AG08396 (cell line): ENCODE results near the gene SEL1L3.
"Not testable (repeated sequence)": the region's sequence is repeated elsewhere in the genome, so short reads cannot be mapped to it uniquely, and the experiment has no call there.

ENCODE experiments used
- DNase-seq: peaks from one replicate; pipeline ENCODE4 v3.0.0; 2012; ENCODE audit warnings: low spot score, mixed read lengths

The SEL1L3 gene

GRCh38 chr4:25862411-25863346 is at the start of gene SEL1L3:
TSS of gene SEL1L3 (minus strand) at chr4:25862988. CDS start at chr4:25862836, 152 bp downstream.
- DNase-seq, result peak; percentile 66

- DNase-seq, result no peak
Observed at GRCh38 chr4:25911356-25911755, 48.6 kb upstream of the SEL1L3 start.

GRCh38 chr4:25908491-25908901 is 45.7 kb upstream of the SEL1L3 start:
- DNase-seq, result peak; percentile 84

GRCh38 chr4:25906113-25906512 is 43.3 kb upstream of the SEL1L3 start:
- not testable (repeated sequence) for DNase-seq

- DNase-seq, result no peak
Observed at GRCh38 chr4:25905371-25905770, 42.6 kb upstream of the SEL1L3 start.

- DNase-seq, result no peak
Observed at GRCh38 chr4:25904748-25905082, 41.9 kb upstream of the SEL1L3 start.

GRCh38 chr4:25903900-25904747 is 41.3 kb upstream of the SEL1L3 start:
- DNase-seq, result no peak

- no peak for DNase-seq
Observed at GRCh38 chr4:25901030-25901430, 38.2 kb upstream of the SEL1L3 start.

- no peak for DNase-seq
Observed at GRCh38 chr4:25900310-25900709, 37.5 kb upstream of the SEL1L3 start.

- no peak for DNase-seq
Observed at GRCh38 chr4:25896776-25897539, 34.2 kb upstream of the SEL1L3 start.

GRCh38 chr4:25892796-25893195 is 30.0 kb upstream of the SEL1L3 start:
- no peak for DNase-seq

- no peak for DNase-seq
Observed at GRCh38 chr4:25890571-25891485, 28.0 kb upstream of the SEL1L3 start.

- no peak for DNase-seq
Observed at GRCh38 chr4:25889589-25890503, 27.1 kb upstream of the SEL1L3 start.

GRCh38 chr4:25888781-25889180 is 26.0 kb upstream of the SEL1L3 start:
- DNase-seq, result no peak

- peak; percentile 34 for DNase-seq
Observed at GRCh38 chr4:25884031-25884782, 21.4 kb upstream of the SEL1L3 start.

- DNase-seq, result no peak
Observed at GRCh38 chr4:25883565-25883964, 20.8 kb upstream of the SEL1L3 start.

- DNase-seq, result no peak
Observed at GRCh38 chr4:25882226-25882625, 19.4 kb upstream of the SEL1L3 start.

- DNase-seq, result no peak
Observed at GRCh38 chr4:25881193-25881592, 18.4 kb upstream of the SEL1L3 start.

GRCh38 chr4:25879991-25880651 is 17.3 kb upstream of the SEL1L3 start:
- no peak for DNase-seq
